ENCODE data around the gene SLC17A7. TPM values are rescaled to one million over a fixed set of nuclear protein-coding genes. Genes with fewer than 3 reads are reported as not detected.

The SLC17A7 gene
- total and polyA plus RNA-seq, 2 of the 8 experiments (the other 6 are each of a cell fraction or from before 2014, with no cell fraction given): 2.7 to 3.0 TPM

DNA sequence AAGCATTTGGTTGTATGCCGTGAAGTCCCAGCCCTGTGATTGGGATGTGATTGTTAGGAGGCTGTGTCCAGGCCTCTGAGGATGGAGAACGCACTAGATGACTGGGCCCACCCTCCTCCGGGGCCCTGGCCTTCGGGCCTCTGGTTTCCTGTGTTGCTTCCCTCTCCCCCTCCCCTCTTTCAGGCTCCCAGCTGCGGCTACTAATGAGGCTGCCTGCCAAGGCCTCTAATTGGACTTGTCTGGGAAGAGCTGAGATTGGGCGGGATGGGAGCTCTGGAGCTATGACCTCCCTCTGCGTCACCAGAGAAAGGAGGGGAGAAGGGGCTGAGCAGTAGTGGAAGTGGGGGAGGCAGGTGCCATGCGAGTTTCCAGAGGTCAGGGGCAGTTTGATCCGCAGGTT lies 28.0 kb downstream of the SLC17A7 start (continued):
- TF ChIP-seq CTBP2 (IDR thresholded peaks at IDR 0.05; ENCODE audit: borderline replicate concordance, insufficient read depth, insufficient read length, low read length) (no peak), RAD21 (IDR thresholded peaks at IDR 0.05 in 1 of 2, conservative IDR thresholded peaks at IDR 0.05 in 1 of 2; ENCODE audit: low read depth in 2 of 2, low read length in 2 of 2) (no peak), ASH2L (IDR thresholded peaks at IDR 0.05; ENCODE audit: low read length) (no peak)
